ENCODE results near the gene CRPPA. TPM values are rescaled to one million over a fixed set of nuclear protein-coding genes. Genes with fewer than 3 reads are reported as not detected.
"Not testable (repeated sequence)": the region's sequence is repeated elsewhere in the genome, so short reads cannot be mapped to it uniquely, and the experiment has no call there.

Gene CRPPA
- total and polyA plus RNA-seq, 2 donors (not counting 3 experiments of a cell fraction or from before 2014, with no cell fraction given) = 0.58 to 3.5 TPM

DNA sequence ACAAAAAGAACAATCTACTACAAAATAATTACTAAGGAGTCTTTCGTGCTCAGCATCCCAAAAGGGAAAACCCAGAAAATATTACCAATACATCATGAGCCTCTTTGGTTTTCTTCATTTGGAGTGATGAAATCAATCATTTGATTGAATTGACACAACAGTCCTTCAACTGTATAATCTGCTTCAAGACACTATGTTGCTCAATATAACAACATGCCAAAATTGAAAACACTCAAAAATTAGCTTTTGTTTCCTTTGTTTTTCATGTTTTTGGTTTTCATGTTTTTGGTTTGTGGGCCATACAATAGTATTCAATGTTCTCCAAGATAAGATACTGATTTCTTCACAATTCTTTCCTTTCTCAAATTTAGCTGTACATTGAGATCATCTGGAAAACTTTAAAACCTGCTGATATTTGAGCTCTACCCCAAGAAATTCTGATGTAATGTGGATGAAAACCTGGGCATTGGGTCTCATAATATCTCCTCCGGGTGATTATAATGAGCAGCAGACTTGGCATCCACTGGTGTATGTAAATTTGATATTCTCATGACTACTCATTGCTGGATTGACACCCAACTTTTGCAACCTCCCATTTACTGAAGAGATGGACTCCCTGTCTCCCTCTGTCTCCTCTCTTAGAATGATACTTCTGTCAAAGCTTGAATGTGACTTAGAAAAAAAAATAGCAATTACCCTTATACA lies 39.6 kb upstream of the CRPPA start:
- Histone ChIP-seq H3K4me1 (ENCODE audit: control insufficient read depth, extremely low read depth, insufficient read depth, low read length) (no peaks in the 10 kb centered on the region), H3K27me3 (ENCODE audit: control insufficient read depth in 2 of 2, insufficient read depth in 2 of 2, low read length in 2 of 2) (peaks cover 0 to 5% of the 10 kb centered on the region in 2 experiments), H2AFZ (ENCODE audit: low read depth, low read length) (no peak overlapping the region), H3K79me2 (ENCODE audit: control insufficient read depth, insufficient read depth, low read length) (no peaks in the 10 kb centered on the region), H3K27ac (ENCODE audit: insufficient read depth, low read depth, low read length) (no peak overlapping the region), H3K36me3 (ENCODE audit: control insufficient read depth in 2 of 2, extremely low read depth in 1 of 2, insufficient read depth in 2 of 2, low read length in 2 of 2) (no peaks in the 10 kb centered on the region), H3K4me3 (replicated peaks in 1 of 3; ENCODE audit: insufficient read depth in 1 of 3, low read depth in 1 of 3, low read length in 3 of 3) (no peak overlapping the region), H3K4me2 (ENCODE audit: insufficient read depth, low read length) (no peak overlapping the region), H3K9me1 (replicated peaks; ENCODE audit: control insufficient read depth, extremely low read depth, insufficient read depth, low read length) (no peaks in the 10 kb centered on the region), H3K9ac (replicated peaks; ENCODE audit: extremely low read depth, insufficient read depth, low read length) (no peak overlapping the region), H4K20me1 (replicated peaks; ENCODE audit: control insufficient read depth, extremely low read depth, insufficient read depth, low read length) (no peaks in the 10 kb centered on the region), H3K9me3 (replicated peaks; ENCODE audit: control insufficient read depth, insufficient read depth, low read length) (no peaks in the 10 kb centered on the region)
- no peak for FAIRE-seq
- TF ChIP-seq EZH2 (IDR thresholded peaks at IDR 0.05; ENCODE audit: borderline replicate concordance, low read depth, low read length, severe bottlenecking) = no peak
- TF ChIP-seq JUN (IDR thresholded peaks at IDR 0.05; ENCODE audit: borderline replicate concordance, insufficient read depth, insufficient read length, low read depth) = no peak
- TF ChIP-seq POLR2A (IDR thresholded peaks at IDR 0.05; ENCODE audit: low read depth, low read length) = no peak
- TF ChIP-seq, protein P1, sequence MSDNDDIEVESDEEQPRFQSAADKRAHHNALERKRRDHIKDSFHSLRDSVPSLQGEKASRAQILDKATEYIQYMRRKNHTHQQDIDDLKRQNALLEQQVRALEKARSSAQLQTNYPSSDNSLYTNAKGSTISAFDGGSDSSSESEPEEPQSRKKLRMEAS (IDR thresholded peaks at IDR 0.05; ENCODE audit: insufficient read depth, insufficient read length) = no peak
- no peak for TF ChIP-seq MYC (IDR thresholded peaks at IDR 0.05; ENCODE audit: low read depth, low read length)
- TF ChIP-seq FOS (IDR thresholded peaks at IDR 0.05; ENCODE audit: borderline replicate concordance, insufficient read depth, low read length) = no peak
- TF ChIP-seq POLR2AphosphoS5 (IDR thresholded peaks at IDR 0.05; ENCODE audit: insufficient read depth, low read depth, low read length) = no peak
- TF ChIP-seq, protein P2, sequence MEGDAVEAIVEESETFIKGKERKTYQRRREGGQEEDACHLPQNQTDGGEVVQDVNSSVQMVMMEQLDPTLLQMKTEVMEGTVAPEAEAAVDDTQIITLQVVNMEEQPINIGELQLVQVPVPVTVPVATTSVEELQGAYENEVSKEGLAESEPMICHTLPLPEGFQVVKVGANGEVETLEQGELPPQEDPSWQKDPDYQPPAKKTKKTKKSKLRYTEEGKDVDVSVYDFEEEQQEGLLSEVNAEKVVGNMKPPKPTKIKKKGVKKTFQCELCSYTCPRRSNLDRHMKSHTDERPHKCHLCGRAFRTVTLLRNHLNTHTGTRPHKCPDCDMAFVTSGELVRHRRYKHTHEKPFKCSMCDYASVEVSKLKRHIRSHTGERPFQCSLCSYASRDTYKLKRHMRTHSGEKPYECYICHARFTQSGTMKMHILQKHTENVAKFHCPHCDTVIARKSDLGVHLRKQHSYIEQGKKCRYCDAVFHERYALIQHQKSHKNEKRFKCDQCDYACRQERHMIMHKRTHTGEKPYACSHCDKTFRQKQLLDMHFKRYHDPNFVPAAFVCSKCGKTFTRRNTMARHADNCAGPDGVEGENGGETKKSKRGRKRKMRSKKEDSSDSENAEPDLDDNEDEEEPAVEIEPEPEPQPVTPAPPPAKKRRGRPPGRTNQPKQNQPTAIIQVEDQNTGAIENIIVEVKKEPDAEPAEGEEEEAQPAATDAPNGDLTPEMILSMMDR (IDR thresholded peaks at IDR 0.05; ENCODE audit: extremely low read depth in 1 of 2, insufficient read depth in 1 of 2, low read depth in 1 of 2, low read length in 2 of 2) = no peak
- TF ChIP-seq GATA2 (IDR thresholded peaks at IDR 0.05; ENCODE audit: insufficient read depth, insufficient read length, low read depth, low read length) = no peak
- ChIA-PET CTCF (no interaction called here), POLR2A (no interaction called here)
- no TSS peak for BruUV-seq (replicated peaks)
- intact Hi-C loops (cut with micrococcal nuclease) (no loop called here), dilution Hi-C loops (cut with MboI; ENCODE audit: extremely low pct_ligation_motif_present, low sequenced_read_pairs) (no loop called here)
- DNase-seq (ENCODE audit: low read depth, low spot score) = no peak

DNA sequence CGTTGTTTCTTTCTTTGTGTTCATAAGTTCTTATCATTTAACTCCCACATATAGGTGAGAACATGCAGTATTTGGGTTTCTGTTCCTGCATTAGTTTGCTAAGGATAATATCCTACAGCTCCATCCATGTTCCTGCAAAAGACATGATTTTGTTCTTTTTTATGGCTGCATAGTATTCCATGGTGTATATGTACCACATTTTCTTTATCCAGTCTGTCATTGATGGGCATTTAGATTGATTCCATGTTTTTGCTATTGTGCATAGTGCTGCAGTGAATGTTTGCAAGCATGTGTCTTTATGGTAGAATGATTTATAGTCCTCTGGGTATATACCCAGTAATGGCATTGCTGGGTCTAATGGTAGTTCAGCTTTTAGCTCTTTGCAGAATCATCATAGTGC lies 35.0 kb upstream of the CRPPA start:
- H3K27ac ChIP-seq (ENCODE audit: insufficient read depth, low read depth, low read length); H3K4me3 ChIP-seq (replicated peaks in 1 of 3; ENCODE audit: insufficient read depth in 1 of 3, low read depth in 1 of 3, low read length in 3 of 3); POLR2A ChIA-PET; dilution Hi-C loops (cut with MboI; ENCODE audit: extremely low pct_ligation_motif_present, low sequenced_read_pairs); H3K9me3 ChIP-seq (replicated peaks; ENCODE audit: control insufficient read depth, insufficient read depth, low read length); FAIRE-seq; H3K4me2 ChIP-seq (ENCODE audit: insufficient read depth, low read length); H3K9me1 ChIP-seq (replicated peaks; ENCODE audit: control insufficient read depth, extremely low read depth, insufficient read depth, low read length); H3K9ac ChIP-seq (replicated peaks; ENCODE audit: extremely low read depth, insufficient read depth, low read length); H3K36me3 ChIP-seq (ENCODE audit: control insufficient read depth in 2 of 2, extremely low read depth in 1 of 2, insufficient read depth in 2 of 2, low read length in 2 of 2); H3K27me3 ChIP-seq (ENCODE audit: control insufficient read depth in 2 of 2, insufficient read depth in 2 of 2, low read length in 2 of 2); BruUV-seq (replicated peaks); H3K4me1 ChIP-seq (ENCODE audit: control insufficient read depth, extremely low read depth, insufficient read depth, low read length); DNase-seq (ENCODE audit: low read depth, low spot score); H4K20me1 ChIP-seq (replicated peaks; ENCODE audit: control insufficient read depth, extremely low read depth, insufficient read depth, low read length); H3K79me2 ChIP-seq (ENCODE audit: control insufficient read depth, insufficient read depth, low read length); H2AFZ ChIP-seq (ENCODE audit: low read depth, low read length); intact Hi-C loops (cut with micrococcal nuclease): not testable (repeated sequence)
- CTCF ChIA-PET = interaction anchor here (1.8 kb wide), 1 partner anchor 8 kb away, joined by 6 read pairs; no protein-coding TSS in a partner anchor

All from endothelial cell of umbilical vein (primary cell).